ENCODE measurements around the gene HNMT. TPM values are rescaled to one million over a fixed set of nuclear protein-coding genes. Genes with fewer than 3 reads are reported as not detected.

Gene HNMT
- total RNA-seq, 1 experiment from 2014 or later: 4.1 TPM

- TF ChIP-seq REST (IDR thresholded peaks at IDR 0.05; ENCODE audit: insufficient read depth in 1 of 2, low read depth in 2 of 2, low read length in 1 of 2) (no peak), CTCF (IDR thresholded peaks at IDR 0.05) (no peak), TCF7L2 (IDR thresholded peaks at IDR 0.05; ENCODE audit: low read depth, low read length) (no peak), POLR2AphosphoS5 (IDR thresholded peaks at IDR 0.05; ENCODE audit: low read depth, low read length) (no peak), SIN3A (IDR thresholded peaks at IDR 0.05; ENCODE audit: borderline replicate concordance, insufficient read depth, low read depth, low read length) (no peak)
- no peaks in the 10 kb centered on the region for H3K4me1 ChIP-seq (ENCODE audit: control insufficient read depth, insufficient read depth, low read length)
- no peak for DNase-seq (ENCODE audit: low read depth, low spot score)
- H3K4me3 ChIP-seq (ENCODE audit: low read depth in 2 of 2, low read length in 2 of 2): no peak overlapping the region
- H3K36me3 ChIP-seq (ENCODE audit: control insufficient read depth, insufficient read depth, low read length): no peaks in the 10 kb centered on the region
- no peaks in the 10 kb centered on the region for H3K27me3 ChIP-seq (ENCODE audit: control insufficient read depth, insufficient read depth, low read length)
- no peak for ATAC-seq
- CTCF ChIA-PET: no interaction called here
- intact Hi-C loops (cut with micrococcal nuclease; ENCODE audit: unreplicated experiment) (no loop called here), in situ Hi-C loops (cut with HindIII; ENCODE audit: low pct_unique_long_range_greater_than_20kb, low sequenced_read_pairs) (no loop called here)
- no TSS peak for BruUV-seq (replicated peaks)
- POLR2A ChIA-PET: no interaction called here
- no peak overlapping the region for H3K27ac ChIP-seq (ENCODE audit: low read length)
- no peaks in the 10 kb centered on the region for H3K9me3 ChIP-seq (ENCODE audit: control insufficient read depth, insufficient read depth, low read depth, low read length)
Observed at GRCh38 chr2:138028538-138028937, 64.3 kb downstream of the HNMT start.

- Histone ChIP-seq H3K4me3 (ENCODE audit: low read depth in 2 of 2, low read length in 2 of 2) (no peak overlapping the region), H3K4me1 (ENCODE audit: control insufficient read depth, insufficient read depth, low read length) (no peaks in the 10 kb centered on the region), H3K27me3 (ENCODE audit: control insufficient read depth, insufficient read depth, low read length) (no peaks in the 10 kb centered on the region), H3K9me3 (ENCODE audit: control insufficient read depth, insufficient read depth, low read depth, low read length) (no peaks in the 10 kb centered on the region), H3K27ac (ENCODE audit: low read length) (no peak overlapping the region), H3K36me3 (ENCODE audit: control insufficient read depth, insufficient read depth, low read length) (no peaks in the 10 kb centered on the region)
- ChIA-PET POLR2A (no interaction called here), CTCF (no interaction called here)
- intact Hi-C loops (cut with micrococcal nuclease; ENCODE audit: unreplicated experiment) (no loop called here), in situ Hi-C loops (cut with HindIII; ENCODE audit: low pct_unique_long_range_greater_than_20kb, low sequenced_read_pairs) (no loop called here)
- DNase-seq (ENCODE audit: low read depth, low spot score) (no peak), ATAC-seq (no peak)
- BruUV-seq (replicated peaks): no TSS peak
- TF ChIP-seq REST (IDR thresholded peaks at IDR 0.05; ENCODE audit: insufficient read depth in 1 of 2, low read depth in 2 of 2, low read length in 1 of 2) (no peak), TCF7L2 (IDR thresholded peaks at IDR 0.05; ENCODE audit: low read depth, low read length) (no peak), POLR2AphosphoS5 (IDR thresholded peaks at IDR 0.05; ENCODE audit: low read depth, low read length) (no peak), CTCF (IDR thresholded peaks at IDR 0.05) (no peak), SIN3A (IDR thresholded peaks at IDR 0.05; ENCODE audit: borderline replicate concordance, insufficient read depth, low read depth, low read length) (no peak)
Observed at GRCh38 chr2:138029276-138029675, 65.0 kb downstream of the HNMT start.
